Middle frontal gyrus (tissue), 1 donor: Measurements from ENCODE around the gene CYP2C9.
"Not testable (repeated sequence)": the region's sequence is repeated elsewhere in the genome, so short reads cannot be mapped to it uniquely, and the experiment has no call there.

Experiments used
- DNase-seq: peaks from one replicate; pipeline ENCODE4 v3.0.0-alpha.2; 2015; ENCODE audit warnings: low spot score; ENCODE audit errors: extremely low spot score

Gene CYP2C9

DNA sequence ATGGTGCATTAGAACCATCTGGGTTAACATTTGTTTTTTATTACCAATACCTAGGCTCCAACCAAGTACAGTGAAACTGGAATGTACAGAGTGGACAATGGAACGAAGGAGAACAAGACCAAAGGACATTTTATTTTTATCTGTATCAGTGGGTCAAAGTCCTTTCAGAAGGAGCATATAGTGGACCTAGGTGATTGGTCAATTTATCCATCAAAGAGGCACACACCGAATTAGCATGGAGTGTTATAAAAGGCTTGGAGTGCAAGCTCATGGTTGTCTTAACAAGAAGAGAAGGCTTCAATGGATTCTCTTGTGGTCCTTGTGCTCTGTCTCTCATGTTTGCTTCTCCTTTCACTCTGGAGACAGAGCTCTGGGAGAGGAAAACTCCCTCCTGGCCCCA, at the start of gene CYP2C9:
Gene CYP2C9, plus strand, starts transcription at position 276 of the 400 bp plus-strand sequence. Its CDS starts 25 bp downstream, at position 301.
- DNase-seq, result no peak

DNA sequence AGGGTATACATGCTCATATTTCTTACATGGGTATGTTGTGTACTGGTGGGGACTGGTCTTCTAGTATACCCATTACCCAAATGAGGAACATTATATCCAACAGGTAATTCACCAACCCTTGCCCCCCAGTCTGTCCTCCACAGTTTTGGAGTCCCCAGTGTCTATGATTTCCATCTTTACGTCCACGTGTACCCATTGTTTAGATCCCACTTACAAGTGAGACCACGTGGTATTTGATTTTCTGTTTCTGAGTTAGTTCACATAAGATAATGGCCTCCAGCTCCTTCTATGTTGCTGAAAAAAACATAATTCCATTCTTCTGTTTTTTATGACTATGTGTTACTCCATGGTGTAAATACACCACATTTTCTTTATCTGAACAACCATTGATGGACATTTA, 49.3 kb upstream of the CYP2C9 start:
- no peak for DNase-seq

DNA sequence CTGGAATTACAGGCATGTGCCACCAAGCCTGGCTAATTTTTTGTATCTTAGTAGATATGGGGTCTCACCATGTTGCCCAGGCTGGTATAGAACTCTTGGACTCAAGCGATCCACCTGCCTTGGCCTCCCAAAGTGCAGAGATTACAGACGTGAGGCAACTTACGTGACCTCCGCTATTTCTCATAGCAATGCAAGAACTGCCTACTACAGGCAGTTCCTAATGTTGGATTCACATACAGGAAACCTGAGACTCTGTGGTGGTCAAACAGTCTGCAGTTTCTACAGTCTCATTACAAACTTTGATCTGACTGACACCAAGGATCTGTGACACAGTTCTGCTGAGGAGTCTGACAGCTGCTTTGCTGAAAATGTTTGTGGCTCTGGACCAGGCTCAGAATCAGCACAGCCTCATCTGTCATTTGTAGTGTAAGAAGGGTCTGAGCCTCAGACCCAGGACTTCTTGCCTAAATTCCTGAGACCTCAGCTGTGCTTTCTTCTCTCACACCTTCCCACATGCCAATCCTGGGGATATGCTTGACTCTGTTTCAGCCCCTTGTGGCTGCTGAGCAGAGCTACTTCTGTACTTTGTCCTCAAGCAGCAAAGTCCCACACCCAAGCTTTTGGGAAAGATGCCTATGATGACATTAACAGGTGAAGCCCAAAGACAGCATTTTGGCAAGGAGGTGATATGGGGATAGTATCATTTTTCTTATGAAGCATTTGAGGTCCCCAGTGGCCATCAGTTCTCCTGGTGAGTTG, 48.0 kb upstream of the CYP2C9 start:
- DNase-seq, result no peak

DNA sequence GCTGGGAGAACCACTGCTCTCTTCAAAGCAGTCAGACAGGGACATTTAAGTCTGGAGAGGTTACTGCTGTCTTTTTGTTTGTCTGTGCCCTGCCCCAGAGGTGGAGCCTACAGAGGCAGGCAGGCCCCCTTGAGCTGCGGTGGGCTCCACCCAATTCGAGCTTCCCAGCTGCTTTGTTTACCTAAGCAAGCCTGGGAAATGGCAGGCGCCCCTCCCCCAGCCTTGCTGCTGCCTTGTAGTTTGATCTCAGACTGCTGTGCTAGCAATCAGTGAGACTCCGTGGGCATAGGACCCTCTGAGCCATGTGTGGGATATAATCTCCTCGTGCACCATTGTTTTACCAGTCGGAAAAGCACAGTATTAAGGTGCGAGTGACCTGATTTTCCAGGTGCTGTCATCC, 40.0 kb upstream of the CYP2C9 start:
- DNase-seq, result not testable (repeated sequence)

DNA sequence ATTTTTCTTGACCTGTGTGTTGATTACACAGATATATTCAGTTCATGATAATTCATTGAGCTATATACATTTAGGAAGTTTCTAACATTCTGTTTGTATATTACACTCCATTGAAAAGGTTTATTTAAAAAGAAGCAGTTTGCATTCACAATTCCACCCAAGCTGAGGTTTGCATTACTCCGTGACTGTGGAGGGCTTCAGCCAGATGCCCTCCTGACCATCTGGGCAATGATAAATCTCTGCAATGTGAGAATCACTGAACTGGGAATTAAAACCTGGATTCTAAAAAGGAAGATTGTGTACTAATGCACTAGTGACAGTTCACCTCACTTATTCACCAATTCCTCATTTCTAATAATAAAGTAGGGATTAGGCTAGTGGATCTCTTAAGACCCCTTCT, 36.4 kb upstream of the CYP2C9 start:
- DNase-seq, result no peak

DNA sequence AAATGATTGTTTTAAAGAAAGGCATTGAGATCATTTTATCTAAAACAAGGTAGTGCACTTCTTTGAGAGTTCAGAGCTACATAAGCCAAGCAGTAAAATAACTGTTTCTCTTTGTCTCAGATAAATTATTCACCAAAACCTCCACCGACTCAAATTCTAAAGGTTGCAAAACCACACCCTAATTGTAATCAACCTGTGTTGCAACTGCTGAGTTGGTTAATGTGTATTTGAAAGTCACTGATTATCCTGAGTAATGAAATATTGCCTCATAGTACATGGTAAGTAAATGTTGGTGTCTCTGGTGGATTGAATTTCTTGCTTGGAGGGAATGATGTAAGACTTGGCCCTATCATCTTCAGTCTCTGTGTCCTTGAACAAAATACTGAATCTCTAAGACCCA, 35.9 kb upstream of the CYP2C9 start:
- DNase-seq, result no peak

DNA sequence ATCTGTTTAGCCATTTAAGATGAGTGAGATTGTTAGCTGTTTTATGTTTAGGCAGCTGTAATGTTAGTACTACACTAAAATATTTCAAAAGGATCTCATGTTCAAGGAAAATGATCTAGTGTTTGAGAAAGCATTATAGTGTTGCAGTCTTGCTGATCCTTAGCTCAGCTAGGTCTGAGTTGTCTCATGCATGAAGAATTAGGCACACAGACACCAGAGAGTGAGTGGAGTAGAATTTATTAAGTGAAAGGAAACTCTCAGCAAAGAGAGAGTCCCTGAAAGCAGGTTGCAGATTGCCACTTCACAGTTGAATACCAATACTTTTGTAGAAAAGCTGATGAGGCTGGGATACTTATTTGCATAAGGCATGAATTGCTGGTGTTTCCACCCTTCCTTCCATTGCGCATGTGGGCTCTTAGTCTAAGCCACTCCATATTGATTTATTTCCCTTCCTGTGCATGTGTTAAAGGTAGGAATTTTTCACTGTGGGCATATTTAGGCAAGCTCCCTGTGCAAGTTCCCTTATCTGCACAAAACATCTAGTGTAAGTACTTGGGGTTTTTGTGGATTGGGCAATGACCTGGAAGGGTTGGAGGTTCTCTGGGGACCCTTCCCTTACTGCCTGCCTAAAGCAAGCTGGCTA, 33.8 kb upstream of the CYP2C9 start:
- not testable (repeated sequence) for DNase-seq

DNA sequence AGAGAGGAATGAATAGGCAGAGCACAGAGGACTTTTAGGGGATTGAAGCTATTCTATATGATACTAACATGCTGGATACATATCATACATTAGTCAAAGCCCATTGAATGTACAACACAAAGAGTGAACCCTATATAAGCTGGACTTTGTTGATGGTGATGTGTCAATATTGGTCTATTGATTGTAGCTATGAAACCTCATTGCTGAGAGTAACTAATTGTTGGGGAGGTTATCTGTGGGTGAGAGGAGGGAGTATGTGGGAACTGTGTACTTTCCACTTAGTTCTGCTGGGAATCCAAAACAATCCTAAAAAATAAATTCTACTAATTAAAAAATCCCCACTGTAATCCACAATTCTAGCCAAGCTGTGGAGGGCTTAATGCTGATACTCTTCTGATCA, 22.0 kb upstream of the CYP2C9 start:
- DNase-seq, result no peak

DNA sequence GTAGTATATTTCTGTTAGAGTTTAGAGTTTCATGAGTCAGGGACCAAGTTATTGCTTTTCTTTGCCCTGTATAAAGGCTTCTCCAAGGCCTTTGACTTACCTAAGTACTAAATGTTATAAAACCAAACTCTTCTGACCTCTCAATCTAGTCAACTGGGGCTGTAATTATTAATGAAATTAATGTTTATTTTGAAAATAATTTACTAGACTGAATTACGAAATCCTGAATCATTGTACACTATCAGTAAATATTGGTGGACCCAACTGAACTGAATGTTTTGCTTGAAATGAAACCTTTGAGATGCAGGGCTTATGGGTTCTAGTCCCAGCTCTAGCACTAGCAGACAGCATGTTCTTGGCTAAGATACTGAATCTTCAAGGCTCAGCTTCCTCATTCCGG, 1.7 kb upstream of the CYP2C9 start:
- no peak for DNase-seq

DNA sequence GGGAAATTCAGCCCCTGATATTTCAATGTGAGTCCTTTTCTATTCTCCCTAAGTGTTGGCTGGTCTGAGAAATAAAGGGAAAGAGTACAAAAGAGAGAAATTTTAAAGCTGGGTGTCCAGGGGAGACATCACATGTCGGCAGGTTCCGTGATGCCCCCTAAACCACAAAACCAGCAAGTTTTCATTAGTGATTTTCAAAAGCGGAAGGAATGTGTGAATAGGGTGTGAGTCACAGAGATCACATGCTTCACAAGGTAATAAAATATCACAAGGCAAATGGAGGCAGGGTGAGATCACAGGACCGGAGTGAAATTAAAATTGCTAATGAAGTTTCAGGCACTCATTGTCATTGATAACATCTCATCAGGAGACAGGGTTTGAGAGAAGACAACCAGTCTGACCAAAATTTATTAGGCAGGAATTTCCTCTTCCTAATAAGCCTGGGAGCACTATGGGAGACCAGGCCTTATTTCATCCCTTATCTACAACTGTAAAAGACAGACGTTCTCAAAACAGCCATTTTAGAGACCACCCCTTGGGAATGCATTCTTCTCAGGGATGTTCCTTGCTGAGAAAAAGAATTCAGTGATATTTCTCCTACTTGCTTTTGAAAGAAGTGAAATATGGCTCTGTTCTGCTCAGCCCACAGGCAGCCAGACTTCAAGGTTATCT, 5.1 kb downstream of the CYP2C9 start:
- DNase-seq, result not testable (repeated sequence)

DNA sequence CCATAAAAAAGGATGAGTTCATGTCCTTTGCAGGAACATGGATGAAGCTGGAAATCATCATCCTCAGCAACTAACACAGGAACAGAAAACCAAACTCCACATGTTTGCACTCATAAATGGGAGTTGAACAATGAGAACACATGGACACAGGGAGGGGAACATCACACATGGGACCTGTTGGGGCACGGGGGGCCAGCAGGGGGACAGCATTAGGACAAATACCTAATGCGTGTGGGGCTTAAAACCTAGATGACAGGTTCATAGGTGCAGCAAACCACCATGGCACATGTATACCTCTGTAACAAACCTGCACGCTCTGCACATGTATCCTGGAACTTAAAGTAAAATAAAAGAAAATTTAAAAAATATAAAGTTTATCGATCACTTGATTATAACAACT, 7.7 kb downstream of the CYP2C9 start:
- not testable (repeated sequence) for DNase-seq

DNA sequence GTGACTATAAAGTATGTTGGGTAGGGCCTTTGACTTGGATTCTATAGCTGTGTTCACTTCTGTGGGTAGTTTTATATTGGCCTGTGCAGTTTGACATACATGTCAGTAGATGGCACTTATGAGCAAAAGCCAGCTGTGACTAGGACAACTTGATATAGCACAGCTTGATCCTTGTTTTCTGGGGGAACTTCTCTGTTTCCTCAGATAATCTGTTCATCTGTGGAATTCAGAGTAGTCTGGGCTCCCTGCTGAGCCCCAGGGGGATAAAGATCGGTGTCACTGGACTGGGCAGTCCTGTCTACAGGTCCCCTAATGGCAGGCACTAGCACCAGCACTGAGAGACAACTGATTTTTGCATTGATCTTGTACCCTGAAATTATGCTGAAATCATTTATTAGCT, 25.4 kb downstream of the CYP2C9 start:
- DNase-seq, result no peak

DNA sequence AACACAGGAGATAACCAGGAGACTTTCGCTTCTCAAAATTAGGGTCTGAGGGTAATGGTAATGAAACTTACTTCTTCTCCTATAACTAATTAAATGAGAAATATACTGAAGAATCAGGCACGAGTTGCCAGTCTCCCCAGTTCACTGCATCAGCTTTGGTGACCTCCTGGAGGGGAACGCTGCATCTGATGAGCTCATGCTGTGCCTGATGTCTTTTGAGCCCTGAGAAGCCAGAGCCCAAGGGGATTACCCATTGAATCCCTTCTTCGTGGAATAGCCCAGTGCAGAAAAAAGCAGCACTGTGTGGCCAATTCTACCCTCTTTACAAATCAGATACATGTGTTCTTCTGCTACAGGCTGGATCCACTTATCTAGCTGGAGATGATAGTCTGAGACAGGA, 45.1 kb downstream of the CYP2C9 start:
- no peak for DNase-seq

DNA sequence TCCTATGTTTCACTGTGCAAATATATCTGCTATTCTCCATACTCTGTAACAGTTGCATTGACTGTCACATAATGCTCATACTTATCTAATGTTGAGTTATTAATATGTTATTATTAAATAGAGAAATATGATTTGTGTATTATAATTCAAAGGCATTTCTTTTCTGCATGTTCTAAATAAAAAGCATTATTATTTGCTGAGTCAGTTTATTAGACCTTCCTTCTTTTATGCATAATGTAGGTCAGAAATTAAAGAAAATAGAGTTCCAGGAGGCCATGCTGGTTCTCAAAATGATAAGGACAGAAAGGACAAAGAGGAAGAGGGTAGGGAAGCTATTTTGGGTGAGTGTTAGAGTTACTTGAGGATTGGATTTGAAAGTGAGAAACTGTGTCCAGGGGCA, 50.7 kb downstream of the CYP2C9 start:
- DNase-seq, result no peak

DNA sequence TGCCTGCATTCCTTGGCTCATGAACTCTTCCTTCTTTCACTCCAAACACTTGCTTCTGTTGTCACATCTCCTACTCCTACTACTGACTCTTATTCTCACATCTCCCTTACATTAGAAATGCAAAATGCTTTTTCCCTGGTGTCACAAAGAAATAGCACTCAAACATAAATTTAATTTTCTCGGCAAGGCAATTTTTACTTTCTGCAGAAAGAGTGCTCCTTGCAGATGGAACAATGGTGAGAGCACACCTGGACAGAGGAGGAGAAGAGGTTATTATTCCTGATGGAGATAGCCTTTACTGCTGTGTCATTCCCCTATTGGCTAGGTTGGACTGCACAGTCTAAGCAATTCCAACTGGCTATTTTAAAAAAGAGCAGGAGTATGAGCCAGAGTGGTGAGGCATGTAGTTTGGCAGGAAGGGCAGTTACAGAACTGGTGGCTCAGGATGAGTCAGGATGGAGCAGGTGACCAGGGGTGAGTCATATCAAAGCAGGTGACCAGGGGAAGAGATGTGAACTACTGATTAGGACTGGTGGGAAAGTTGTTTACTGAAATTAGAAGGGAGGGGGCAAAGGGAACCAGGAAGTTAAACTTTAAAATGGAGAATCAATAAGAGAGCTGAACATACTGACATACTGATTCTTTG, 52.9 kb downstream of the CYP2C9 start:
- DNase-seq, result no peak

DNA sequence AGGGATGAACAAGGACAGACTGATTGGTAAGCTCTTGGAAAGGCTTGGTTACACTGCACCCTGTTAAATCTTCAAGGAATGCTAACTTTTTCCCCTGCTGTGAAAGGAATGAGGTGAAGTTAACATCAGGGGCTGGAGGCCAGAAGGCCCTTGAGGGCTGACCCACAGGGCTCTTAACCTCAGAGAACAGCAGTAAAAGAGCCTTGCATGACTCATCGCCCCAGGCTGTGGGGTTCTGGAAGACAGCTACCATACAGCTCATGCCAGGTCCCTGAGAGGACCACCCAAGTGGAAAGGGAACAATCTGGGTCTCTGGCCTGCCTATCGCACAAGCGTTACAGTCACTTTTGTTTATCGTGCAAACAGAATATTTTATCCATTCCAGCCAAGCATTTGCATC, 54.4 kb downstream of the CYP2C9 start:
- no peak for DNase-seq

DNA sequence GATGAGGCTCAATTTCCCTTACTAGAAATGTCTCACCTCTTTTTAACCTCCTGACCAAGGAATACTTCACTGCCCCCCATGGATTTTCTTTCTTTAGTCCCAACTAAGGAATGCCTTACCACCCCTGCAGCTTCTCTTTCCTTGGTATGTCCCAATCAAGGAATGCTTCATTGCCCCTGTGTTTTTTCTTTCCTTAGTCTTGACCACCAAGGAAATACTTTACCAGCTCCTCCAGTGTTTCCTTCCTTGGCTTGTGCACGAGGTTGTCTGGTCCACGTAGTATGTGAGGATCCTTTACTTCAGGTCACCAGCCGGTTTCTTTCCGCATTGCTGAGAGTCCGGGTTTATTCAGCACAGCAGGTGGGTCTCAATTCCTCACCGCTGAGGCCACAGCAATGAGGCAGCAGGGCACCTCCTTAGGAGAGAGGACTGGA, 59.3 kb downstream of the CYP2C9 start:
- DNase-seq, result no peak

DNA sequence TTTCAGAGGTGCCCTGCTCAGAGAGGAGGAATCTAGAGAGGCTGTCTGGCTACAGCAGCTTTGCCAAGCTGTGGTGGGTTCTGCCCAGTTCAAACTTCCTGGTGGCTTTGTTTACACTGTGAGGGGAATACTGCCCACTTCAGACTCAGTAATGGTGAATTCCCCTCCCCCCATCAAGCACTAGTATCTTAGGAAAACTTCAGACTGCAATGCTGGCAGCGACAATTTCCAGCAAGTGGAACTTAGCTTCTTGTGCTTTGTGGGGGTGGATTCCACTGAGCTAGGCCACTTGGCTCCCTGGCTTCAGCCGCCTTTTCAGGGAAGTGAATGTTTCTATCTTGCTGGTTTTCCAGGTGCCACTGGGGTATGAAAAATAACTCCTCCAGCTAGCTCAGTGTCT, 88.0 kb downstream of the CYP2C9 start:
- DNase-seq, result no peak

DNA sequence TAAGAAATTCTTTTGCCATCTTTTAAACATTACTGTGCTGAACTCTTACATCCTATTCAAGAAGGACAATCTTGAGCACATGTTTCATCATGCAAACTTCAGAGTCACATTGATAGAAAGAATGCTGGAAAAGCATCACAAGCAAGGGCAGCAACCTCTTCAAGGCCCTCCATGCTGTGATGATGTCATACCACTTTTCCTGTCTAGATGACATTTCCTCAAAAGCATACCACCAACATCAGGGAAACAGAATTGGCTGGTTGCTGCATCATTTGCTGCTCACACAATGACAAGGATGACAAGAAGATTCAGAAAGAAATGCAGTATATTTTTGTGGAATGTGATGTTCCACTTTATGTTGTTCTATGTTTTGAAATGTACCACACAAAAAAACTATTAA, 93.2 kb downstream of the CYP2C9 start:
- DNase-seq, result no peak

DNA sequence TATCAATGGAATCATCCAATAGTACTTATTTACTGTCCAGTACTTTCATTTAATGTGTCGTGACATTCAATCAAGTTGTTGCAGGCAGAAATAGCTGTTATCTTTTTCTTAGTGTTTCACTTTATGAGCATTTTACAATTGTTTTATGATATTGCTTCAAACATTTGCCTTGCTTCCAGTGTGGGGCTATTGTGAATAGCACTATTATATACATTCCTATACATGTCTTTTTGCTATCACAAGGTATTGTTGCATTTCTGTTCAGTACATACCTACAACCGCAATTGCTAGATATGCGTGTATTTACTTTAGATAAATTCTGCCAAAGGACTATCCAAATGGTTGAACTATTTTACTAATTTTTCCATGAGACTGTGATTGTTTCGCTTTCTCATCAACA, 95.9 kb downstream of the CYP2C9 start:
- no peak for DNase-seq

DNA sequence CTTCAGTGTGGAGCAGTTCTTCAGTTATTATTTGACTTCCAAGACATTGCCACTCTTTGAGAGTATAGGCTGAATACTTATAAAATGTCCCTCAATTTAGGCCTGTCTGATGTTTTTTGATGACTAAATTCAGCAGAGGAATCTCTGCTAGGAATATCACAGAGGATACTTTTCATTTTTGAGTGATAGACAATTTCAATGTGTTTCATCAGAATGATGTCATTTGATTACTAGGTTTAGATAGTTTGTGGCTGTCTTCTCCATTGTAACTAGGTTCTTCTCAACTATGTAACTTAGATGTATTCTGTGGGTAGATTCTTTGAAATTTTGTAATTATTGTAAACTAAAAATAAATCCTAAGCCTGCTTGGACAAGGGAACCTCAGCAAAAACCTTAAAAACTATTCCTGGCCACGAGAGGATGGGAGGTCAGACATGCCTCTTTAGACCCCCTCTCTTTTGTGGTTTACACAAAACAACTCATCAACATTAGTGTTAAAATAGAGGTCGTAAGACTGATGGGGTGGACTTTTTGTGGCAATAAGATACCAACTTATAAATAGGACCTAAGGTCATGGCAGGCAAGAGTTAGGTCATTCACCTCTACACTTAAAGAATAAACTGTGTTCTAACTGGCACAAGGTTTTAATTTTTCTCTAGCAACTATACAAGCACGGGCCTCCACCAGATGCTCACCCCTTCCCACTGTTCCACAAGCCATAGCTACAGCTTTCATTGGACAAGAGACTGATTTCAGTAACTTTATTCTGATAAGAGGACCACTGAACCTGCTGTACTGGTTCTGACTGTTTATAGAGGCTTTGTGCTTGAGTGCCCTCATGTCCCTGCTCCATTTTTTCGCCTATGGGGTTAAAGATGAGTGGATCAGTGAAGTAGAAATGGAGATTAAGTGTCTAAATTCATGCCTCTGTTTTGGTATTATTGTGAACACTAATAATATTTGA, 97.2 kb downstream of the CYP2C9 start:
- no peak for DNase-seq
